Suprapubic skin (tissue), 4 donors: Measurements from ENCODE around the gene SLC25A42. TPM values are rescaled to one million over a fixed set of nuclear protein-coding genes. Genes with fewer than 3 reads are reported as not detected.

Experiments
- DNase-seq, 2 donors: peaks; one replicate each; pipeline ENCODE4 v3.0.0-alpha.2; 2019; ENCODE audit warnings: low spot score in 2 of 2
- H3K27ac ChIP-seq: fragments of 200-600 bp; sonication (generic); one replicate; pipeline ENCODE4 v1.5.1; 2019
- H3K27me3 ChIP-seq: fragments of 200-600 bp; sonication (generic); one replicate; pipeline ENCODE4 v1.5.1; 2019
- H3K36me3 ChIP-seq: fragments of 200-600 bp; sonication (generic); one replicate; pipeline ENCODE4 v1.5.1; 2019
- H3K4me1 ChIP-seq: fragments of 200-600 bp; sonication (generic); one replicate; pipeline ENCODE4 v1.5.1; 2019
- H3K4me3 ChIP-seq: fragments of 200-600 bp; sonication (generic); one replicate; pipeline ENCODE4 v1.5.1; 2019; ENCODE audit warnings: mild to moderate bottlenecking
- H3K9me3 ChIP-seq: fragments of 200-600 bp; sonication (generic); one replicate; pipeline ENCODE4 v1.5.1; 2019
- EP300 ChIP-seq: sonication (generic); formaldehyde crosslinking; IDR thresholded peaks from one replicate; pipeline ENCODE4 v1.6.1; 2017; ENCODE audit warnings: antibody characterized with exemption
- POLR2A ChIP-seq, 2 donors: fragments of 450-650 bp; IDR thresholded peaks; one replicate each; pipeline ENCODE4 v1.6.1; 2017; ENCODE audit warnings: antibody characterized with exemption in 2 of 2, mild to moderate bottlenecking in 2 of 2, moderate library complexity in 2 of 2
- POLR2AphosphoS5 ChIP-seq, 3 donors: sonication (generic); formaldehyde crosslinking; IDR thresholded peaks; one replicate each; pipeline ENCODE4 v1.6.1; 2017; ENCODE audit warnings: antibody characterized with exemption in 3 of 3
- WGBS: methylation state at CpG from one replicate; pipeline ENCODE4 v1.1.5; 2018; 5-methylcytosine and 5-hydroxymethylcytosine counted together
- total RNA-seq, 4 donors: library from RNA; depleted of rRNA; stranded (reverse); fragments of >200 nt; gene quantifications; one replicate each; pipeline ENCODE4 v1.1.0, GENCODE V29; 2016
- TF ChIP-seq, protein P1 (sequence below), 2 donors: fragments of 200-600 bp in 1 of 2; fragments of 450-650 bp in 1 of 2; sonication (generic) in 1 of 2; IDR thresholded peaks; one replicate each; pipeline ENCODE4 v1.5.1; 2016 to 2019; ENCODE audit warnings: antibody characterized with exemption in 2 of 2, mild to moderate bottlenecking in 1 of 2, moderate library complexity in 1 of 2

The SLC25A42 gene
- total RNA-seq, 4 donors from 2014 or later, result 4.9 to 14.6 (median 10.6) TPM

DNA sequence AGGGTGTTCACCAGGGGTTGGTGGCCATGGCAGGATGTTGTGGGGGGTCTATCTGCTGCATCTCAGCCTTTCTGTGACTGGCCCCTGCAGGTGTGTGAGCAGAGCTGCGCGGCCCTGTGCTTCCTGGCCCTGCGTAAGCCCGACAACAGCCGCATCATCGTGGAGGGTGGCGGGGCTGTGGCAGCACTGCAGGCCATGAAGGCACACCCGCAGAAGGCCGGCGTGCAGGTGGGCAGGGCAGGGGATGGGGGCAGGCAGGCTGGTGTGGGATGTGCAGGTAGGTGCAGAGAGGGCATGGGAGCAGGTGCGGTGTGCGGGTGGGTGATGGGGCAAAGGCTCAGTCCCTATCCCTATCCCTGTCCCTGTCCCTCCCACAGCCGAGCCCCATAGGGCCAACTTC lies 8.1 kb upstream of the SLC25A42 start:
- Histone ChIP-seq H3K36me3 (peaks cover 65% of the 10 kb centered on the region), H3K4me1 (no peaks in the 10 kb centered on the region), H3K4me3 (no peak overlapping the region), H3K27ac (no peak overlapping the region), H3K27me3 (no peaks in the 10 kb centered on the region), H3K9me3 (no peaks in the 10 kb centered on the region)
- WGBS, result 97% methylated on average over 3 of the region's 13 CpGs
- DNase-seq, result no peak
- TF ChIP-seq EP300 (no peak), POLR2A (IDR thresholded peaks at IDR 0.05) (no peak)
- TF ChIP-seq, protein P1, sequence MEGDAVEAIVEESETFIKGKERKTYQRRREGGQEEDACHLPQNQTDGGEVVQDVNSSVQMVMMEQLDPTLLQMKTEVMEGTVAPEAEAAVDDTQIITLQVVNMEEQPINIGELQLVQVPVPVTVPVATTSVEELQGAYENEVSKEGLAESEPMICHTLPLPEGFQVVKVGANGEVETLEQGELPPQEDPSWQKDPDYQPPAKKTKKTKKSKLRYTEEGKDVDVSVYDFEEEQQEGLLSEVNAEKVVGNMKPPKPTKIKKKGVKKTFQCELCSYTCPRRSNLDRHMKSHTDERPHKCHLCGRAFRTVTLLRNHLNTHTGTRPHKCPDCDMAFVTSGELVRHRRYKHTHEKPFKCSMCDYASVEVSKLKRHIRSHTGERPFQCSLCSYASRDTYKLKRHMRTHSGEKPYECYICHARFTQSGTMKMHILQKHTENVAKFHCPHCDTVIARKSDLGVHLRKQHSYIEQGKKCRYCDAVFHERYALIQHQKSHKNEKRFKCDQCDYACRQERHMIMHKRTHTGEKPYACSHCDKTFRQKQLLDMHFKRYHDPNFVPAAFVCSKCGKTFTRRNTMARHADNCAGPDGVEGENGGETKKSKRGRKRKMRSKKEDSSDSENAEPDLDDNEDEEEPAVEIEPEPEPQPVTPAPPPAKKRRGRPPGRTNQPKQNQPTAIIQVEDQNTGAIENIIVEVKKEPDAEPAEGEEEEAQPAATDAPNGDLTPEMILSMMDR (IDR thresholded peaks at IDR 0.05), result no peak

DNA sequence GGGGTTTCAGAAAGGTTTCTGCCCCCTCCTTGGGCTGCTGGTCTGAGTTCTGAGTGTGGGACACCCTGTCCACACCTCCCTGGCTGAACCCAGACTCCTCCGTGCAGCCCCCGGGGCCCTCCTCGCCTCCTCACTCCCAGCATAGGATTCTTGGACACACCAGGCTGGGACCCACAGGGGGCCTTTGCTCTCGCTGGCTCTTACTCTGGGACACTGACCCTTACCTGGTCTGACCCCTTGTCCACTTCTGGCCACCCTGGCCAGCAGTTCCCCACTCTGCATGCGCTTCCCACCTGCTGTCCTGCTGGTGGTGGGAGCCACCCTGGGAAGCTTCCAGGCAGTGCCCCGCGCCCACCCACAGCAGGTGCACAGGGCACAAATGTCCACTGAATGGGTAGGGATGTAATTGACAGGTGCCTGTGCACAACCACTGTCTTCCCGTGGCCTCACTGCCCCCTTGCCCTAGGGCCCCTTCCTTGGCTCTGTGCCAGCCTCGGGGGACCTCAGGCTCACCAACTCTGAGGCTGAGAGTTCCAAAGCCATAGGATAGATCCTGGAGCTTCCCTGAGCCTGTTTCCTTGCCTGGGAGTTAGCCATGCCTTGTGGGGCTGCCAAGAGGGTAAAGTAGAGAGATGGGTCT lies 7.0 kb upstream of the SLC25A42 start:
- H3K27me3 ChIP-seq, result no peaks in the 10 kb centered on the region
- no peak overlapping the region for H3K4me3 ChIP-seq
- H3K36me3 ChIP-seq, result peaks cover 59% of the 10 kb centered on the region
- TF ChIP-seq POLR2A (IDR thresholded peaks at IDR 0.05) (no peak), POLR2AphosphoS5 (IDR thresholded peaks at IDR 0.05) (no peak), EP300 (no peak)
- TF ChIP-seq, protein P1 (IDR thresholded peaks at IDR 0.05), result no peak
- peaks cover 5% of the 10 kb centered on the region for H3K4me1 ChIP-seq
- WGBS, result 87% methylated on average over 3 of the region's 9 CpGs
- no peaks in the 10 kb centered on the region for H3K9me3 ChIP-seq
- DNase-seq, result no peak
- no peak overlapping the region for H3K27ac ChIP-seq

DNA sequence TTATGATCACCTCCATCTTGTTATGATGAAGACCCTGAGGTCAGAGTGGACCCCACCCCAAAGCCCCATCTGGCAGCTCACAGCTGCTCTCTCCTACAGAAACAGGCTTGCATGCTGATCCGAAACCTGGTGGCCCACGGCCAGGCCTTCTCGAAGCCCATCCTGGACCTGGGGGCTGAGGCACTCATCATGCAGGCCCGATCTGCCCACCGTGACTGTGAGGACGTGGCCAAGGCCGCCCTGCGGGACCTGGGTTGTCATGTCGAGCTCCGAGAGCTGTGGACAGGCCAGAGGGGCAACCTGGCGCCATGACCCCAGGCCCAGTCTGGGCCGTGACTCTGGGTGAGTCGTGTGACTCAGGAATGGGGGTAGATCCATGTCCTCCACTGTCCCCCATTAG lies 6.5 kb upstream of the SLC25A42 start:
- Histone ChIP-seq H3K27ac (no peak overlapping the region), H3K9me3 (no peaks in the 10 kb centered on the region), H3K4me3 (no peak overlapping the region), H3K36me3 (peaks cover 54% of the 10 kb centered on the region), H3K4me1 (peaks cover 8% of the 10 kb centered on the region), H3K27me3 (no peaks in the 10 kb centered on the region)
- TF ChIP-seq, protein P1 (IDR thresholded peaks at IDR 0.05), result no peak
- no peak for TF ChIP-seq EP300
- TF ChIP-seq POLR2A (IDR thresholded peaks at IDR 0.05), result no peak
- TF ChIP-seq POLR2AphosphoS5 (IDR thresholded peaks at IDR 0.05), result no peak
- WGBS, result 83% methylated on average over 1 of the region's 13 CpGs
- no peak for DNase-seq

DNA sequence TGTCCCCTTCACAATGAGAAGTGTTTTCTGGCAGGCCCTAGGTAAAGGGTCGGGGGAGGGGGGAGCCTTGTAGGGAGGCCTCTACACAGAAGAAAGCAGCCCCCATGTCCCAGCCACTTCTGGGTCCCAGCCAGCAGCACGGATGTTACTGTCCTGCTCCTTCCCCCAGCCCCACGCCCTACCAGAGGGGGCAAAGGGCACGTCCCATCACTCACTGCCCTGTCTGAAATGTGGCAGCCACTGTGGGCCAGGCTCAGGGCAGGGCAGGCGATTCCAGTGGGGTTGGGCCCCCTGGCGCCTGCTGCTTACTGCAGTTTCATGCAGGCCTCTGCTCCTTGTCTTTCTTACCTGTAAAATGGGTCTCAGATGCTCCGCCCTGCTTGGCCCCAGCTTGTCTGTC lies 6.1 kb upstream of the SLC25A42 start:
- H3K36me3 ChIP-seq, result peaks cover 50% of the 10 kb centered on the region
- H3K27me3 ChIP-seq, result no peaks in the 10 kb centered on the region
- no peak overlapping the region for H3K27ac ChIP-seq
- 91% methylated on average over 3 of the region's 7 CpGs for WGBS
- H3K4me1 ChIP-seq, result peaks cover 9% of the 10 kb centered on the region
- no peak overlapping the region for H3K4me3 ChIP-seq
- DNase-seq, result no peak
- no peak for TF ChIP-seq POLR2A (IDR thresholded peaks at IDR 0.05)
- TF ChIP-seq, protein P1 (IDR thresholded peaks at IDR 0.05), result no peak
- TF ChIP-seq EP300, result no peak
- TF ChIP-seq POLR2AphosphoS5 (IDR thresholded peaks at IDR 0.05), result no peak
- no peaks in the 10 kb centered on the region for H3K9me3 ChIP-seq

DNA sequence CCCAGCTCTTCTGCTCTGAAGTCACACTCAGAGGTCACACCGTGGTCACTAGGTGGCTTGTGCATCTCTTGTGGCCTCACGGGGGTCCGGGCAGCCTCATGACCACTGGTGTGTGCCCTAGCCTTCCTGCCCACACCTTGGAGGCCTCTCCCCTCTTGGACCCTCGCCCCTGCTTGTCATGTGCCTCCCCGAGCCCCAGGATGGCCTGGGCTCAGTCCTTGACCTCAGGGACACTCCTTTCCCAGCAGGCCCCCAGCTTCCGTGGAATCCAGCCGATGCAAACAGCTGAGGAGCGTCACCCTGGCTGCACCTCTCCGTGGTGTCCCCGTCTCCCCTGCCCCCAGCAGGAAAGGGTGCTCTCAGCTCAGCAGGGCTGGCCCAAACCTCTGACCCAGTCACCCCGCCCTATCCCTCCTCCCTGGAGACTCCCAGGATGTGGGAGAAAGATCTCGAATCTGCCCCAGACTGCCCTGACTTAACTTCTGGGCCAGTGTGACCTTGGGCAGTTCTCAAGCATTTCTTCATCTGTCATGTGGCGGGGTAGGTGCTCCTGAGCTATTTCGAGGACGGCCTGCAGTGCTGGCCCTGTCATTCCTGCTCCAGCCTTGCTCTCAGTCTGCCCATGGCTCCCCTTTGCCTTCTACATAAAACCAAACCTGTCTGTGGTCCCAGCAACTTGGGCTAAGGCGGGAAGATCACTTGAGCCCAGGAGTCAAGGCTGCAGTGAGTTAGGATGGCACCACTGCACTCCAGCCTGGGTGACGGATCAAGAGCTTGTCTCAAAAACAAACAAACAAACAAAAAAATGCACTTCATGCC lies 4.6 kb upstream of the SLC25A42 start:
- H3K4me1 ChIP-seq, result peaks cover 19% of the 10 kb centered on the region
- DNase-seq, result no peak
- 83% methylated on average over 11 of the region's 17 CpGs for WGBS
- TF ChIP-seq POLR2AphosphoS5 (IDR thresholded peaks at IDR 0.05), result no peak
- TF ChIP-seq EP300, result no peak
- TF ChIP-seq, protein P1 (IDR thresholded peaks at IDR 0.05), result no peak
- no peak for TF ChIP-seq POLR2A (IDR thresholded peaks at IDR 0.05)
- no peak overlapping the region for H3K27ac ChIP-seq
- H3K4me3 ChIP-seq, result no peak overlapping the region
- H3K27me3 ChIP-seq, result no peaks in the 10 kb centered on the region
- peaks cover 42% of the 10 kb centered on the region for H3K36me3 ChIP-seq
- no peaks in the 10 kb centered on the region for H3K9me3 ChIP-seq
